PFSK-1 (cell line): Measurements from ENCODE around the gene OBP2B.

Experiments
- FOXP2 ChIP-seq: optimal IDR thresholded peaks from 2 replicates; pipeline ENCODE3; 2011; ENCODE audit warnings: borderline replicate concordance, control low read depth, inconsistent platforms; ENCODE audit not compliant: insufficient read depth; ENCODE audit errors: extremely low read length, extremely low read depth
- POLR2AphosphoS5 ChIP-seq: IDR thresholded peaks from 2 replicates; pipeline ENCODE4 v1.6.1; 2012; ENCODE audit warnings: low read depth, mild to moderate bottlenecking, control low read depth, low read length, moderate library complexity
- SIN3A ChIP-seq: IDR thresholded peaks from 2 replicates; pipeline ENCODE4 v1.6.1; 2012; ENCODE audit warnings: mild to moderate bottlenecking, low read length, moderate library complexity, borderline replicate concordance; ENCODE audit not compliant: insufficient read depth
- TAF1 ChIP-seq: IDR thresholded peaks from 2 replicates; pipeline ENCODE4 v1.6.1; 2012; ENCODE audit warnings: low read length, control low read depth, borderline replicate concordance; ENCODE audit not compliant: insufficient read depth
- TF ChIP-seq, protein P1 (sequence below), 2 experiments: IDR thresholded peaks; 2 replicates each; pipeline versions ENCODE4 v1.6.1 to v1.8.0; 2011 to 2012; ENCODE audit warnings: low read depth in 2 of 2, low read length in 2 of 2, control low read depth in 1 of 2, inconsistent platforms in 1 of 2, mild to moderate bottlenecking in 1 of 2, moderate library complexity in 1 of 2; ENCODE audit not compliant: insufficient read depth in 1 of 2

OBP2B gene

DNA sequence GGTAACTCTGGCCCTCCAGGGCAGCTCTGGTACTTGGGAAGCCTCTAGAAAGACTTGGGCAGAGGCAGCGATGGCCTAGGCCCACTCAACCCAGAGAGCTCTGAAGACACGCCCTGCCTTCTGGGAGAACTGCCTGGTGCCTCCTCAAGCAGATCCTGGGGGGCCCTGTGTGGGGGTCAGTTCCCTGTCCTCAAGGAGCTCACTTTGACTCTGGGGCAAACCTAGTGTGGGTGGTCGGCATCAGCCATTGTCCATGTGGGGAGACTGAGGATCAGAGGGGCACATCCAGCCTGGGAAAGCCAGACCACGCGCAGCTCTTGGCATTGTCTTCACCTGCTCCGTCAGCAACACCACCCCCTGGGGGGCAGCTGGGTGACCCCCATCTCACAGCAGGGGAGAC lies 37.9 kb upstream of the OBP2B start:
- no peak for TF ChIP-seq TAF1

DNA sequence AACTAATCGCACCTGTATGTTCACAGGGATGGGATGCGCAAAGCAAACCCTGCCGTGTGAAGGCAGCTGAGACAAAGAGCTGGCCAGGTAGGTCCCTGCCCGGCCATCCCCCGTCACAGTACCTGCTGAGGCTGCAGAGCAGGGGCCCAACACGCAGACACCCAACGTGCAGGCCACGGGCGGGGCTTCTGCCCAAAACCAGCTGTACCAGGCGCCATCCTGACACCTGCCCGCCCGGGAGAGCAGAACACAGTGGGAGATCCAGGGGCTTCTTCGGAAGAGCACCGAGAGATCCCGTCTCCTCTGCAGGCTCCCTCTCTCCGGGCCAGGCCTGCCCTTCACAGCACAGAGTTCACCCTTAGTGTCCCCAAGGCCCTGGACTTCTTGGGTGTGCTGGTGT lies 37.5 kb upstream of the OBP2B start:
- no peak for TF ChIP-seq SIN3A
- TF ChIP-seq, protein P1, sequence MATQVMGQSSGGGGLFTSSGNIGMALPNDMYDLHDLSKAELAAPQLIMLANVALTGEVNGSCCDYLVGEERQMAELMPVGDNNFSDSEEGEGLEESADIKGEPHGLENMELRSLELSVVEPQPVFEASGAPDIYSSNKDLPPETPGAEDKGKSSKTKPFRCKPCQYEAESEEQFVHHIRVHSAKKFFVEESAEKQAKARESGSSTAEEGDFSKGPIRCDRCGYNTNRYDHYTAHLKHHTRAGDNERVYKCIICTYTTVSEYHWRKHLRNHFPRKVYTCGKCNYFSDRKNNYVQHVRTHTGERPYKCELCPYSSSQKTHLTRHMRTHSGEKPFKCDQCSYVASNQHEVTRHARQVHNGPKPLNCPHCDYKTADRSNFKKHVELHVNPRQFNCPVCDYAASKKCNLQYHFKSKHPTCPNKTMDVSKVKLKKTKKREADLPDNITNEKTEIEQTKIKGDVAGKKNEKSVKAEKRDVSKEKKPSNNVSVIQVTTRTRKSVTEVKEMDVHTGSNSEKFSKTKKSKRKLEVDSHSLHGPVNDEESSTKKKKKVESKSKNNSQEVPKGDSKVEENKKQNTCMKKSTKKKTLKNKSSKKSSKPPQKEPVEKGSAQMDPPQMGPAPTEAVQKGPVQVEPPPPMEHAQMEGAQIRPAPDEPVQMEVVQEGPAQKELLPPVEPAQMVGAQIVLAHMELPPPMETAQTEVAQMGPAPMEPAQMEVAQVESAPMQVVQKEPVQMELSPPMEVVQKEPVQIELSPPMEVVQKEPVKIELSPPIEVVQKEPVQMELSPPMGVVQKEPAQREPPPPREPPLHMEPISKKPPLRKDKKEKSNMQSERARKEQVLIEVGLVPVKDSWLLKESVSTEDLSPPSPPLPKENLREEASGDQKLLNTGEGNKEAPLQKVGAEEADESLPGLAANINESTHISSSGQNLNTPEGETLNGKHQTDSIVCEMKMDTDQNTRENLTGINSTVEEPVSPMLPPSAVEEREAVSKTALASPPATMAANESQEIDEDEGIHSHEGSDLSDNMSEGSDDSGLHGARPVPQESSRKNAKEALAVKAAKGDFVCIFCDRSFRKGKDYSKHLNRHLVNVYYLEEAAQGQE (IDR thresholded peaks at IDR 0.05; ENCODE audit: insufficient read depth in 1 of 2, low read depth in 2 of 2, low read length in 2 of 2) = no peak
- TF ChIP-seq TAF1 = no peak
- TF ChIP-seq POLR2AphosphoS5 = no peak
- no peak for TF ChIP-seq FOXP2

DNA sequence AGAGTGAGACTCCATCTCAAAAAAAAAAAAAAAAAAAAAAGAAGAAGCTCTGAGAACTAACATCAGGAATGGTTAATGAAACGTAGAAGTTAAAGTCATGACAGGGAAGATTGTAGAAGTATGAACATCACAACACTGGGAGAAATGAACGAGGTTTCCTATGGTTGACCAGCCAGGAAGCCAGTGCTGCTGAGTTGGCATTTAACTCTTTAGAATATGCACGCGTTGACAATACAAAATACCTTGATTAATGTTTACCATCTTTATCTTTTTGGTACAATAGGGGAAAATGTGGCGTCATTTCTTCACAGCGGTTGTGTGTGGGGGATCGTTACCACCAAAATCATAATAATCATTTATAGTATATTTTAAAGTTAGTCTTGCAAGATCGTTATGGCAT lies 33.9 kb upstream of the OBP2B start:
- TF ChIP-seq, protein P1 (IDR thresholded peaks at IDR 0.05; ENCODE audit: insufficient read depth in 1 of 2, low read depth in 2 of 2, low read length in 2 of 2) = no peak
- TF ChIP-seq FOXP2 = no peak
- no peak for TF ChIP-seq SIN3A
- TF ChIP-seq POLR2AphosphoS5 = no peak
- TF ChIP-seq TAF1 = no peak

DNA sequence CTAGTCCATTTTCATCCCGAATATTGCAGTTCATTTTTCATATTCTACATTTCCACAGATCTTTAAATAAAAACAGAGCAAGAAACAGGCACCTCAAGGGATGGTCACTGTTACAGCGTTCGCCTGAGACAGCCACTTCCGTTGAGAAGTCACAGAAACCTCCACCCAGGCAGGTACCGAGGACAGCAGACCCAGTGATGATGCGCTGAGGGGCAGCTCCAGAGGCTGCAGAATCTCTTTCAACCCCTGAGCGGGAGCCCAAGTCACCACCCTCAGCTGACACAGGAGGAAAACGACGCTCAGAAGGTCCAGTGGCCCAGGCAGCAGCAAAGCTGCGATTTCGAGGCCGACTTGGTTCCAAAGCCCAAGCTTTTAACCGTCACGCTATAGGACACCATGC lies 33.2 kb upstream of the OBP2B start:
- no peak for TF ChIP-seq SIN3A
- no peak for TF ChIP-seq TAF1
- TF ChIP-seq POLR2AphosphoS5 = no peak
- TF ChIP-seq, protein P1 (IDR thresholded peaks at IDR 0.05; ENCODE audit: insufficient read depth in 1 of 2, low read depth in 2 of 2, low read length in 2 of 2) = no peak
- TF ChIP-seq FOXP2 = no peak

DNA sequence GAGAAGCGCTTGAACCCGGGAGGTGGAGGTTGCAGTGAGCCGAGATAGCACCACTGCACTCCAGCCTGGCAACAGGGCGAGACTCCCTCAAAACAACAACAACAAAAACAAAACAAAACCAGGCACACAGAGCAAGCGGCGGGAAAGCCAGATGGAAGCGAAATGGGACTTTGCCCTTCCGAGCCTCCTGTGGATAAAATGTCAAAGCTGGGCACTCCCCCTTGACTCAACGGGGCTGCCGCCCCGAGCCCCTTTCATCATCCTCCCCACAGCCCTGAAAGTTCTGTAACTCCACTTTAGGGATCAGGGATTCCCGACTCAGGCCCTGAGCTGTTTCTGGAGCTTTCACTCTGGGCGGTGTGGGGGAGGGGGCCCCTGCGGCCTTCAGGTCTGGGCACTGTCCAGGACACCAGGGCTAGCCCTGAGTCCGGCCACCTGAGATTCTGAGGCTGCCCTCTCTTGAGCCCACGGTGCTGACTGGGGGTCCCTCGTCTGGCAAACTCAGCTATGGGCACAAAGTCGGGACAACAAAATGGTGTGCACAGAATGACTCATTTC lies 30.6 kb upstream of the OBP2B start:
- TF ChIP-seq TAF1 = no peak
- TF ChIP-seq SIN3A = no peak
- TF ChIP-seq, protein P1 (IDR thresholded peaks at IDR 0.05; ENCODE audit: insufficient read depth in 1 of 2, low read depth in 2 of 2, low read length in 2 of 2) = no peak
- TF ChIP-seq FOXP2 = no peak
- TF ChIP-seq POLR2AphosphoS5 = no peak
